Neural progenitor cell (in vitro differentiated cells): Measurements from ENCODE around the gene NKD1. TPM values are rescaled to one million over a fixed set of nuclear protein-coding genes. Genes with fewer than 3 reads are reported as not detected.

ENCODE experiments used
- DNase-seq: peaks from one replicate; pipeline ENCODE4 v3.0.0-alpha.2; 2016; ENCODE audit warnings: low spot score
- H2AFZ ChIP-seq: fragments of 200-600 bp; sonication (generic); replicated peaks from 2 replicates; pipeline ENCODE4 v1.6.1; 2016; ENCODE audit warnings: antibody characterized with exemption
- H3F3A ChIP-seq: fragments of 200-600 bp; sonication (generic); 2 replicates; pipeline ENCODE4 v1.6.1; 2016; ENCODE audit warnings: antibody characterized with exemption, low read depth
- H3K27ac ChIP-seq: fragments of 200-600 bp; sonication (generic); 2 replicates; pipeline ENCODE4 v1.5.1; 2016; ENCODE audit warnings: mild to moderate bottlenecking
- H3K27me3 ChIP-seq: fragments of 200-600 bp; sonication (generic); 2 replicates; pipeline ENCODE4 v1.6.1; 2016; ENCODE audit warnings: mild to moderate bottlenecking, moderate library complexity
- H3K36me3 ChIP-seq: fragments of 200-600 bp; sonication (generic); 2 replicates; pipeline ENCODE4 v1.5.1; 2016
- H3K4me1 ChIP-seq: fragments of 200-600 bp; sonication (generic); 2 replicates; pipeline ENCODE4 v1.6.1; 2016; ENCODE audit warnings: mixed run types
- H3K4me2 ChIP-seq: fragments of 200-600 bp; sonication (generic); 2 replicates; pipeline ENCODE4 v1.6.1; 2016
- H3K4me3 ChIP-seq: fragments of 200-600 bp; sonication (generic); 2 replicates; pipeline ENCODE4 v1.5.1; 2016
- H3K79me2 ChIP-seq: fragments of 200-600 bp; sonication (generic); 2 replicates; pipeline ENCODE4 v1.6.1; 2016; ENCODE audit warnings: low read depth
- H3K9ac ChIP-seq: fragments of 200-600 bp; sonication (generic); 2 replicates; pipeline ENCODE4 v1.6.1; 2016
- H3K9me3 ChIP-seq: fragments of 200-600 bp; sonication (generic); 2 replicates; pipeline ENCODE4 v1.5.1; 2016; ENCODE audit warnings: low read depth
- H4K20me1 ChIP-seq: fragments of 200-600 bp; sonication (generic); 2 replicates; pipeline ENCODE4 v1.6.1; 2016; ENCODE audit warnings: low read depth
- H3K27ac Mint-ChIP-seq: 3 replicates; pipeline ENCODE4 v1.8.0; 2021; ENCODE audit warnings: mixed read lengths
- H3K27me3 Mint-ChIP-seq: 2 replicates; pipeline ENCODE4 v1.8.0; 2022; ENCODE audit warnings: low read depth, mild to moderate bottlenecking, inconsistent platforms, moderate library complexity, mixed read lengths; ENCODE audit not compliant: insufficient read depth
- H3K36me3 Mint-ChIP-seq: 3 replicates; pipeline ENCODE4 v1.8.0; 2021; ENCODE audit warnings: mixed read lengths
- H3K4me1 Mint-ChIP-seq: 3 replicates; pipeline ENCODE4 v1.8.0; 2021; ENCODE audit warnings: mixed read lengths
- H3K4me3 Mint-ChIP-seq: 3 replicates; pipeline ENCODE4 v1.8.0; 2021; ENCODE audit warnings: mild to moderate bottlenecking, moderate library complexity, mixed read lengths
- H3K9me3 Mint-ChIP-seq: 3 replicates; pipeline ENCODE4 v1.8.0; 2020; ENCODE audit warnings: mixed read lengths
- EZH2 ChIP-seq: fragments of 200-600 bp; sonication (generic); IDR thresholded peaks from 2 replicates; pipeline ENCODE4 v1.6.1; 2017; ENCODE audit warnings: antibody characterized with exemption, mild to moderate bottlenecking, moderate library complexity
- EZH2phosphoT487 ChIP-seq: fragments of 200-600 bp; sonication (generic); IDR thresholded peaks from 2 replicates; pipeline ENCODE4 v1.6.1; 2017; ENCODE audit warnings: antibody characterized with exemption
- total RNA-seq: library from RNA; depleted of rRNA; stranded (reverse); fragments of >200 nt; gene quantifications from 2 replicates; pipeline ENCODE4 v1.2.3, GENCODE V29; 2015; ENCODE audit warnings: low replicate concordance
- TF ChIP-seq, protein P1 (sequence below): fragments of 200-600 bp; sonication (generic); IDR thresholded peaks from 2 replicates; pipeline ENCODE4 v1.5.1; 2017; ENCODE audit warnings: antibody characterized with exemption, mild to moderate bottlenecking

NKD1 gene
- total RNA-seq, 1 donor from 2014 or later: 5.3 TPM

DNA sequence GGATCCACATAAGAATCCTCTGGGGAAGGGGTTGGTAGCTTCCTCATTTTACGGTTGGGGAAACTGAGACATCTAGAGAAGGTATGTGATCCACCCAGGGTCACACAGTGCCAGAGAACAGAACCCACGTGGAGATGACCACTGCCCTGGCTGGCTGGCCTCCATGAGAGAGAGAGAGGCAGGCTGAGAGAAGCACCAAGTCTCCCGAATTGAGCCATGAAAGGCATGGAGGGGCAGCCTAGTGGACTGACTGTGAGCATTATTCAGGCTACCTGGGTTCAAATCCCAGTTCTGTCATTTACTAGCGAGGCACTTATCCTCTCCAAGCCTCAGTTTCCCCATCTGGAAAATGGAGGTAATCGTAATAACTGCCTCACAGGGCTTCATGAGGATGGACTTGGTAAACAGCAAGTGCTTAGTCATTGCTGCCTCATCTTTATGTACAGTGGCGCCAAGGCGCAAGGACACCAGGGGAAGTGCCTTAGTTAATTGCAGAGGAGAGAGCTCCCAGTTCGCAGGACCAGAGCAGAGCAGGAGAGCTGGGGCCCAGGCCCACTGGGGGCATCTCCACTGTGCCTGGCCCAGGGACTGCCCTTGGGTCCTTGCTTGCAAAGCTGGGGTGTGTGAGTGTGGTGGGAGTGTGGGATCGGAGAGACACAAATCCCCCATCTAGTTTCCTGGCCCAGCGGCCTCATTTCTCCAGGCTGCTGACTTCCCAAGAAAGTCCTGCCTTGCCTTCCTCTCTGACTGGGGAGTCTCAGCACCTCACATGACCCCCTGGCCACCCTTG, 71.7 kb downstream of the NKD1 start:
- TF ChIP-seq, protein P1, sequence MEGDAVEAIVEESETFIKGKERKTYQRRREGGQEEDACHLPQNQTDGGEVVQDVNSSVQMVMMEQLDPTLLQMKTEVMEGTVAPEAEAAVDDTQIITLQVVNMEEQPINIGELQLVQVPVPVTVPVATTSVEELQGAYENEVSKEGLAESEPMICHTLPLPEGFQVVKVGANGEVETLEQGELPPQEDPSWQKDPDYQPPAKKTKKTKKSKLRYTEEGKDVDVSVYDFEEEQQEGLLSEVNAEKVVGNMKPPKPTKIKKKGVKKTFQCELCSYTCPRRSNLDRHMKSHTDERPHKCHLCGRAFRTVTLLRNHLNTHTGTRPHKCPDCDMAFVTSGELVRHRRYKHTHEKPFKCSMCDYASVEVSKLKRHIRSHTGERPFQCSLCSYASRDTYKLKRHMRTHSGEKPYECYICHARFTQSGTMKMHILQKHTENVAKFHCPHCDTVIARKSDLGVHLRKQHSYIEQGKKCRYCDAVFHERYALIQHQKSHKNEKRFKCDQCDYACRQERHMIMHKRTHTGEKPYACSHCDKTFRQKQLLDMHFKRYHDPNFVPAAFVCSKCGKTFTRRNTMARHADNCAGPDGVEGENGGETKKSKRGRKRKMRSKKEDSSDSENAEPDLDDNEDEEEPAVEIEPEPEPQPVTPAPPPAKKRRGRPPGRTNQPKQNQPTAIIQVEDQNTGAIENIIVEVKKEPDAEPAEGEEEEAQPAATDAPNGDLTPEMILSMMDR: no peak
- TF ChIP-seq EZH2 (no peak), EZH2phosphoT487 (no peak)

DNA sequence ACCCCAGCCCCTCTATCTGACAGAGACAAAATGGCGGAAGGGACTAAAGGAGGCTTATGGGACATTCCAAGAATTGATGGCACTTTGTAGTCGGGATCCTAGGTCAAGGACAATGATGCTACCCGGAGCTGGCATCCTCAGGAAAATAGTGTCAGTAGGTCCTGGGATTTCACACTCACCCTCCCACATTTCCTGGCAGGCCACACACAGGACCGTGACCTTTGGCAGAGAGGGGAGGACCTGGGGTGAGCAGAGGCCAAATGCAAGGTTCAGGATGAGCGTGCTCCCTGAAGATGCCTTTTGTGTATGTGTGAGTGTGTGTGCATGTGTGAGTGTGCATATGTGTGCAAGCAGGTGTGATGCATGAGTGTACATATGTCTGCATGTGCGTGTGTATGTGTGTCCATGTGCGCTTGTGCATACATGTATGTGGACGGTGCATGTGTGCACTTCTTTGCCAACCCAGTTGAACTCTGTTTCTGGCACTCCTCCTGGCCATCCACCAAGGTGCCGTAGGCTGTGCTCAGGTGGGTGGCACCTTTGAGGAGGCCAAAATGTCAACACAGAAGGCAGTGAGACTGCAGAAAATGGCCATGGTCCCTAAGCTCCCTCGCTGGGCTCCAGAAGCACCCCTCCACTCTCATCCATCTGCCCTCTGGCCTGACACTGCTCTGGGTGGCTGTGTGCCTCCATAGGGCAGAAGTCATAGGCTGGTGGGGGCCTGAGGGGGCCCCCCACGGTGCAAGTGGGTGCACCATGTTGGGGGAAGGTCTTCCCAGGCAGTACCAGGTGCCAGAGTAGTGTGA, 72.7 kb downstream of the NKD1 start:
- Mint-ChIP-seq H3K27me3 (peaks cover 6% of the 10 kb centered on the region), H3K4me1 (peaks cover 22% of the 10 kb centered on the region), H3K9me3 (no peaks in the 10 kb centered on the region), H3K36me3 (peaks cover 23% of the 10 kb centered on the region), H3K27ac (no peak overlapping the region), H3K4me3 (no peak overlapping the region)
- no peak overlapping the region for H3K9ac ChIP-seq
- H2AFZ ChIP-seq: no peak overlapping the region
- no peak for DNase-seq
- H3K4me1 ChIP-seq: no peaks in the 10 kb centered on the region
- H3K4me3 ChIP-seq: no peak overlapping the region
- no peaks in the 10 kb centered on the region for H3K36me3 ChIP-seq
- H3K27me3 ChIP-seq: no peaks in the 10 kb centered on the region
- no peak overlapping the region for H3K27ac ChIP-seq
- H3K79me2 ChIP-seq: no peaks in the 10 kb centered on the region
- no peaks in the 10 kb centered on the region for H3F3A ChIP-seq
- H3K4me2 ChIP-seq: no peak overlapping the region
- TF ChIP-seq, protein P1: no peak
- no peak for TF ChIP-seq EZH2phosphoT487
- no peak for TF ChIP-seq EZH2
- no peaks in the 10 kb centered on the region for H4K20me1 ChIP-seq
- no peaks in the 10 kb centered on the region for H3K9me3 ChIP-seq

More for the DNA sequence above, 71.7 kb downstream of the NKD1 start:
- Histone ChIP-seq H3K27ac (no peak overlapping the region), H3K9me3 (no peaks in the 10 kb centered on the region), H4K20me1 (no peaks in the 10 kb centered on the region), H3K9ac (no peak overlapping the region), H3K79me2 (no peaks in the 10 kb centered on the region), H3K4me3 (no peak overlapping the region), H3K4me1 (no peaks in the 10 kb centered on the region), H3K27me3 (no peaks in the 10 kb centered on the region), H2AFZ (no peak overlapping the region), H3K4me2 (no peak overlapping the region), H3F3A (no peaks in the 10 kb centered on the region), H3K36me3 (no peaks in the 10 kb centered on the region)
- H3K4me1 Mint-ChIP-seq: peaks cover 24% of the 10 kb centered on the region
- no peak for DNase-seq
- H3K9me3 Mint-ChIP-seq: no peaks in the 10 kb centered on the region
- no peak overlapping the region for H3K27ac Mint-ChIP-seq
- peak overlapping the region; percentile 35 for H3K4me3 Mint-ChIP-seq
- H3K36me3 Mint-ChIP-seq: peaks cover 26% of the 10 kb centered on the region
- H3K27me3 Mint-ChIP-seq: peaks cover 6% of the 10 kb centered on the region

DNA sequence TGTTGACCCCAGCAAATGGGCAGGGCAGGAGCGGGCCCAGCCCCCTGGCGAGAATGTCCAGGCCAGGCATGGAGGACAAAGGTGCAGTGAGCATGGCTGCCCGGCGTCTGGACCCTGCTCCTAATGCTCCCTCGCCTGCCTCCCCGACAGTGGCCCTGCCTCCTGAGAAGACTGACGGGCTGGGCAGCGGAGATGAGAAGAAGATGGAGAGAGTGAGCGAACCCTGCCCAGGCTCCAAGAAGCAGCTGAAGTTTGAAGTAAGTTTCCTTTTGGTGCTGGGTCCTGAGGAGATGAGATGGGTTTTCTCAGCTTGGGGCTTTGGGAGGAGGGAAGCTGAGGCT, 73.2 kb downstream of the NKD1 start:
- Histone ChIP-seq H3K27me3 (no peaks in the 10 kb centered on the region), H3K79me2 (no peaks in the 10 kb centered on the region), H2AFZ (no peak overlapping the region), H3K36me3 (no peaks in the 10 kb centered on the region), H4K20me1 (no peaks in the 10 kb centered on the region), H3F3A (no peaks in the 10 kb centered on the region), H3K4me2 (no peak overlapping the region), H3K9ac (no peak overlapping the region), H3K27ac (no peak overlapping the region), H3K9me3 (no peaks in the 10 kb centered on the region), H3K4me3 (no peak overlapping the region), H3K4me1 (no peaks in the 10 kb centered on the region)
- no peaks in the 10 kb centered on the region for H3K9me3 Mint-ChIP-seq
- peaks cover 22% of the 10 kb centered on the region for H3K4me1 Mint-ChIP-seq
- TF ChIP-seq EZH2phosphoT487: no peak
- TF ChIP-seq, protein P1: no peak
- no peak for TF ChIP-seq EZH2
- peaks cover 26% of the 10 kb centered on the region for H3K36me3 Mint-ChIP-seq
- H3K27ac Mint-ChIP-seq: peak overlapping the region; percentile 79
- no peak for DNase-seq
- H3K27me3 Mint-ChIP-seq: peaks cover 6% of the 10 kb centered on the region
- no peak overlapping the region for H3K4me3 Mint-ChIP-seq
